ENCODE measurements around the gene ATE1.

Gene ATE1

DNA sequence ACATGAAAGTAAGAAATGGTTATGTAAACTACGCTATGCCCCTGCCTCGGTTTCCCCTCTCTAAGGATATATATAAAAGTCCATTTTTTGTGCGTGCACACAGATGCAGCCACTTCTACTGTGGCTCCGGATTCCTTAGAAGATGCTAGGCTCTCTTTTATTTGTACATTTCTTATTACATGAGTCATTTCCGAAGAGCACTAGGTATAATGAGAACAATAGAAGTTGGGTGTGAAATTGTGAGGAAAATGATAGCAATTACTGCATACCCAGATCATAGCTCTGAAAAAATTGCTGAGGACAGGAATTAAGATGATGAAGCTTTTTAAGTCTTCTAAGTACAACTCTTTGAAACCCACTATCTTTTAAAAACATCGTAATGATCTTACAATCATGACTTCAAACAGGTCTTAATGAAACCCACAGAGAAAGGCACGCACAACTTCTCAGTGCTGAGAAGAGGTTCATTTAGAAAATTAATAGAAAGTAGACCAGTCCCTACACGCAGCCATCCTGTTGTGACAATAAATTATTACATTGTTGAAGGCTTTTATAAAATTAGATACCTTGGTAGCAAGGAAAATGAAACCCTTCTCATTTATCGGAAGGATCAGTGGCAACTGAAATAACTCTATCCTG, 233.4 kb downstream of the ATE1 start:
- DNase-seq, result no peak

DNA sequence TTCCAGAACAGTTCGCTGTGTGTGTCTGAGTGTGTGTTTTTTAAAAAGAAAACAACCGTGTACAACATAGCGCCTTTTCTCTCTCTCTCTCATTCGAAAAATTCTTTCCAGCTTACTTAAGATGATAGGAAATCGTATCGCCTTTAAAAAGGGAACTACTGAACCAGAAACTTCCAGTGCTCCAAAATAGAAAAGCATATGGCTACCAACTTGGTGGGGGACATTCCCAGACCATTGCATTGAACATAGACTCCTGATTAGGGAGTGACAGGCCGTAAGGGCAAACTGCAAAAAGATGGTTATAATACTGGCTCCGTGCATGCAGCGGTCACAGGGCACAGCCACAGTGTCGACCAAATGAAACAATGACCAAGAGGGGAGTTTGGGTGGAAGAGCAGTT, 235.2 kb downstream of the ATE1 start:
- no peak for DNase-seq

DNA sequence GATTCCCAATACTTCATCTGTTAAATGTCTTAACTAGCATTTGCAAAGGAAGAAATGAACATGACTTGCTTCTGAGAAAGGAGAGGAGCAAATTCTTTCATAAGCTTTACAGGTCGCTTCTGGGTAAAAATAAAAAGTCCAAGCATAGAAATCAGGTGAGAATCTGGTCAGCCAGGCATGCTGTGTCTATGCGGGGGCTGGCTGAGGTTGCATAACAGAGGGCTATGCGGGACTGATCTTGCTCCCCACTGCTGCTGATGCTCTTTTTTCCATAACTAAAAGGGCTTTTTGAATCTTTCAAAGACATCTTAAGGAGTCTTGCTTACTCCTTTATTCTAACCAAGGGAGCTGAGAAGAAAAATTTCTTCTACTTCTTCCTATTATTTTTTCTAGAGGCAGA, 236.9 kb downstream of the ATE1 start:
- no peak for DNase-seq
